OCI-LY3 (cell line): ENCODE data around the gene CLSTN2.

Experiments used
- H2AFZ ChIP-seq: fragments of 200-600, 300-600 bp; shearing (Covaris generic); 2 replicates; pipeline ENCODE4 v1.6.0; 2014; ENCODE audit warnings: antibody characterized with exemption, low read depth, low read length
- H3K27ac ChIP-seq: fragments of 200-600, 300-600 bp; sonication (generic); 2 replicates; pipeline ENCODE4 v1.5.1; 2014; ENCODE audit warnings: mild to moderate bottlenecking, low read length, moderate library complexity, mixed read lengths
- H3K27me3 ChIP-seq: fragments of 200-600, 300-600 bp; sonication (generic); 2 replicates; pipeline ENCODE4 v1.6.1; 2014; ENCODE audit warnings: low read depth, low read length, mixed read lengths
- H3K36me3 ChIP-seq: fragments of 200-600, 300-600 bp; sonication (generic); replicated peaks from 2 replicates; pipeline ENCODE3; 2014; ENCODE audit warnings: low read depth, low read length, mixed read lengths
- H3K4me1 ChIP-seq: fragments of 300-600, 200-600 bp; sonication (generic); 2 replicates; pipeline ENCODE4 v1.6.1; 2014; ENCODE audit warnings: low read length, mixed read lengths
- H3K4me2 ChIP-seq: fragments of 200-600, 300-600 bp; sonication (generic); 2 replicates; pipeline ENCODE4 v1.6.1; 2014; ENCODE audit warnings: low read length, mixed read lengths
- H3K4me3 ChIP-seq: fragments of 300-600, 200-600 bp; sonication (generic); 2 replicates; pipeline ENCODE4 v1.5.1; 2014; ENCODE audit warnings: antibody characterized with exemption, mild to moderate bottlenecking, low read length, moderate library complexity
- H3K79me2 ChIP-seq: fragments of 300-600, 200-600 bp; shearing (Covaris generic); 2 replicates; pipeline ENCODE4 v1.6.1; 2014; ENCODE audit warnings: mild to moderate bottlenecking, low read length, mixed read lengths
- H3K9ac ChIP-seq: fragments of 300-600, 200-600 bp; shearing (Covaris generic); 2 replicates; pipeline ENCODE4 v1.6.0; 2014; ENCODE audit warnings: mild to moderate bottlenecking, low read length, moderate library complexity
- H3K9me3 ChIP-seq: fragments of 200-600, 300-600 bp; shearing (Covaris generic); 2 replicates; pipeline ENCODE4 v1.6.1; 2014; ENCODE audit warnings: low read length, mixed read lengths; ENCODE audit not compliant: insufficient read depth
- H4K20me1 ChIP-seq: fragments of 200-600, 300-600 bp; sonication (generic); 2 replicates; pipeline ENCODE4 v1.6.1; 2016; ENCODE audit warnings: low read length, mixed read lengths; ENCODE audit not compliant: insufficient read depth
- CTCF ChIP-seq: fragments of 200-600, 300-600 bp; sonication (generic); IDR thresholded peaks from 2 replicates; pipeline ENCODE4 v1.5.1; 2014; ENCODE audit warnings: antibody characterized with exemption, low read length, low read depth
- EZH2phosphoT487 ChIP-seq: fragments of 200-600 bp; shearing (Covaris generic); IDR thresholded peaks from 2 replicates; pipeline ENCODE4 v1.6.1; 2018; ENCODE audit warnings: antibody characterized with exemption, mixed run types, low read depth

Gene CLSTN2

GRCh38 chr3:140545197-140545596 is 610.2 kb downstream of the CLSTN2 start:
- no peaks in the 10 kb centered on the region for H3K9me3 ChIP-seq
- no peak overlapping the region for H3K27ac ChIP-seq
- H3K9ac ChIP-seq, result no peak overlapping the region
- H3K79me2 ChIP-seq, result no peaks in the 10 kb centered on the region
- H4K20me1 ChIP-seq, result 0 out of 2 replicates have a peak, but pooled peaks cover 3% of the 10 kb centered on the region
- no peak overlapping the region for H3K4me3 ChIP-seq
- peaks cover 15% of the 10 kb centered on the region for H3K4me1 ChIP-seq
- no peaks in the 10 kb centered on the region for H3K36me3 ChIP-seq
- TF ChIP-seq EZH2phosphoT487, result no peak
- TF ChIP-seq CTCF, result no peak
- no peak overlapping the region for H2AFZ ChIP-seq
- H3K27me3 ChIP-seq, result peaks cover 20% of the 10 kb centered on the region
- H3K4me2 ChIP-seq, result no peak overlapping the region

GRCh38 chr3:140545756-140546155 is 610.8 kb downstream of the CLSTN2 start:
- no peak overlapping the region for H2AFZ ChIP-seq
- H3K4me3 ChIP-seq, result no peak overlapping the region
- no peaks in the 10 kb centered on the region for H3K9me3 ChIP-seq
- H3K36me3 ChIP-seq, result no peaks in the 10 kb centered on the region
- TF ChIP-seq EZH2phosphoT487, result no peak
- no peak for TF ChIP-seq CTCF
- H3K27ac ChIP-seq, result no peak overlapping the region
- 0 out of 2 replicates have a peak, but pooled peaks cover 3% of the 10 kb centered on the region for H4K20me1 ChIP-seq
- peaks cover 20% of the 10 kb centered on the region for H3K27me3 ChIP-seq
- no peak overlapping the region for H3K9ac ChIP-seq
- H3K4me1 ChIP-seq, result peaks cover 9% of the 10 kb centered on the region
- H3K79me2 ChIP-seq, result no peaks in the 10 kb centered on the region
- no peak overlapping the region for H3K4me2 ChIP-seq

GRCh38 chr3:140546649-140547048 is 611.7 kb downstream of the CLSTN2 start:
- H3K27ac ChIP-seq, result no peak overlapping the region
- no peaks in the 10 kb centered on the region for H3K36me3 ChIP-seq
- TF ChIP-seq CTCF, result no peak
- TF ChIP-seq EZH2phosphoT487, result no peak
- no peak overlapping the region for H3K4me2 ChIP-seq
- no peaks in the 10 kb centered on the region for H4K20me1 ChIP-seq
- peaks cover under 1% of the 10 kb centered on the region; the same call in 1 of the 2 replicates for H3K4me1 ChIP-seq
- H3K79me2 ChIP-seq, result no peaks in the 10 kb centered on the region
- peaks cover 16% of the 10 kb centered on the region for H3K27me3 ChIP-seq
- H3K9ac ChIP-seq, result no peak overlapping the region
- H3K9me3 ChIP-seq, result no peaks in the 10 kb centered on the region
- no peak overlapping the region for H2AFZ ChIP-seq
- H3K4me3 ChIP-seq, result no peak overlapping the region

GRCh38 chr3:140552403-140552802 is 617.4 kb downstream of the CLSTN2 start:
- no peak overlapping the region for H3K4me2 ChIP-seq
- TF ChIP-seq EZH2phosphoT487 (no peak), CTCF (no peak; the same call in 1 of the 2 replicates)
- H3K9me3 ChIP-seq, result no peaks in the 10 kb centered on the region

More at GRCh38 chr3:140552403-140552802, 617.4 kb downstream of the CLSTN2 start:
- H3K79me2 ChIP-seq, result no peaks in the 10 kb centered on the region
- H2AFZ ChIP-seq, result no peak overlapping the region
- no peak overlapping the region for H3K4me3 ChIP-seq
- H3K27me3 ChIP-seq, result no peaks in the 10 kb centered on the region
- H3K27ac ChIP-seq, result no peak overlapping the region
- 0 out of 2 replicates have a peak, but pooled peaks cover 6% of the 10 kb centered on the region for H3K4me1 ChIP-seq
- H3K36me3 ChIP-seq, result no peaks in the 10 kb centered on the region
- no peaks in the 10 kb centered on the region for H4K20me1 ChIP-seq
- H3K9ac ChIP-seq, result no peak overlapping the region
